Epidermal melanocyte (primary cell): Measurements from ENCODE around the gene DDX24.
A peak's percentile ranks its signal among the peaks of the same experiment; 100 is the strongest.

Experiments
- DNase-seq: peaks from one replicate; pipeline ENCODE4 v3.0.0; 2011; ENCODE audit warnings: low spot score; ENCODE audit not compliant: insufficient read length

The DDX24 gene

DNA sequence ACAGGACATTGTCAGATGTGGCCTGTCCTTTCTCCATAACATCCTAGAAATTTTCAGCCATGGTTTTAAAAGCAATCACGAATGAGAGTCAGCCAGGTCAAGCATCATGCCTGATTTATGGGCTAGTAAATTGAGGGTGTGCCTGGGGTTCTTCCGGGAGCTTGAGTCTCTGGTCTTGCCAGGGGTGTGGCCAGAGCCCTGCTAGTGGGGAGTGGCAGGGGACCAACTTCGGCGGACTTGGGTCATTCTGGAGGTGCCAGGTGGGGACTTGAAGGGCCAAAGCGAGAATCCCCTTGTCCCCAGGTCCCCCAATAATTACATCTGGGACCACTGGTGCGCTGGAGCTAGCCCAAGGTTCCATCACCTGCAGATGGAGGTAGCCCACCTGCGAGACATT, 49.1 kb downstream of the DDX24 start:
- no peak for DNase-seq

- DNase-seq, result no peak
Observed at GRCh38 chr14:94031161-94031882, 49.7 kb downstream of the DDX24 start.

DNA sequence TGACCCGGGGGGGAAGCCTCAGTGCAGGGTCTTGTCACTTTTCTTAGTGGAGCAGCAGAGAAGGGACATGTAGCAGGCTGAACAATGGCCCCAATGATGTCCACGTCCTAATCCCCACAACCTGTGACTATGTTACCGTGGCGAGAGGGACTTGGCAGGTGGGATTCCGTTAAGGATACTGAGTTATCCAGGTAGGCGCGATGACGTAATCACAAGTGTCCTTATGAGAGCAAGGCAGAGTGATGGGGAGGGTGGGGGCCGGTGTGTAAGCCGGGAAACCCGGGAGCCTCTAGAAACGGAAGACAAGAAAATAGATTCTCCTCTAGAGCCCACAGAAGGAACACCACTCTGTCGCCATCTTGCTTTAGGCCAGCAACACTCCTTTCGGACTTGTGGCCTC, 50.4 kb downstream of the DDX24 start:
- no peak for DNase-seq

DNA sequence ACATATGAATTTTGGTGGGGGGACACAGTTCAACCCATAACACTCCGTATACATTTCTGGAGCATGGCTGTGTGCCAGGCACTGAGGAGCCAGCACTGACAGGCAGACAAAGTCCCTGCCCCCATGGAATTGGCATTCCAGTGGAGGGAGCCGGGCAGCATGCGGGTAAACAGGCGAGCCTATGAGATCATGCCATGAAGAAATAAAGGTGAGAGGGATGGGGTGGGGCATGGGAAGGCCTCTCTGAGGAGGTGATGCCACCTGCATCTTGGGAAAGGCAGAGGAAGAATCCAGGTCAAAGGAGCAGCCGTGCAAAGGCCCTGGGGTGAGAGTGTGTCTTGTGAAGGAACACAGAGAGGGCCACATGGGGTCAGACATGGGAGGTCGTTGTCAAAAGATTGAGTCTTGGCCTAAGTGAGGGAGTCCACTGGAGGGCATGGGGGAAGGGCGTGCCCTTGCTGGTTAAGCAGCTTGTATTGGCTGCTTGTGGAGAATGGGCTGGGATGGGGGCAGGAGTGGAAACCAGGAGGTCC, 51.3 kb downstream of the DDX24 start:
- no peak for DNase-seq

DNA sequence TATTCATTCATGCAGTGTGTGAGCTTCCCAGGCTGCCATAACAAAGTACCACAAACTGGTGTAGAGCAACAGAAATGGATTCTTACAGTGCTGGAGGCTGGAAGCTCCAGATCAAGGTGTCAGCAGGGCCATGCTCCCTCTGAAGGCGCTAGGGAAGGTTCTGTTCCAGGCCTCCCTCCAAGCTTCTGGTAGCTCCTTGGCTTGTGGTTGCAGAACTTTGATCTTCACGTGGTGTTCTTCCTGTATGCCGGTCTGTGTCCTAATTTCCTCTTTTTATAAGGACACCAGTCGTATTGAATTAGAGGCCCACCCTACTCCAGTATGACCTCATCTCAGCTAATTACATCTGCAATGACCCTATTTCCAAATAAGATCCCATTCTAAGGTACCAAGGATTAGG, 51.7 kb downstream of the DDX24 start:
- no peak for DNase-seq

GRCh38 chr14:94028450-94028826, 52.6 kb downstream of the DDX24 start:
- DNase-seq, result no peak

DNA sequence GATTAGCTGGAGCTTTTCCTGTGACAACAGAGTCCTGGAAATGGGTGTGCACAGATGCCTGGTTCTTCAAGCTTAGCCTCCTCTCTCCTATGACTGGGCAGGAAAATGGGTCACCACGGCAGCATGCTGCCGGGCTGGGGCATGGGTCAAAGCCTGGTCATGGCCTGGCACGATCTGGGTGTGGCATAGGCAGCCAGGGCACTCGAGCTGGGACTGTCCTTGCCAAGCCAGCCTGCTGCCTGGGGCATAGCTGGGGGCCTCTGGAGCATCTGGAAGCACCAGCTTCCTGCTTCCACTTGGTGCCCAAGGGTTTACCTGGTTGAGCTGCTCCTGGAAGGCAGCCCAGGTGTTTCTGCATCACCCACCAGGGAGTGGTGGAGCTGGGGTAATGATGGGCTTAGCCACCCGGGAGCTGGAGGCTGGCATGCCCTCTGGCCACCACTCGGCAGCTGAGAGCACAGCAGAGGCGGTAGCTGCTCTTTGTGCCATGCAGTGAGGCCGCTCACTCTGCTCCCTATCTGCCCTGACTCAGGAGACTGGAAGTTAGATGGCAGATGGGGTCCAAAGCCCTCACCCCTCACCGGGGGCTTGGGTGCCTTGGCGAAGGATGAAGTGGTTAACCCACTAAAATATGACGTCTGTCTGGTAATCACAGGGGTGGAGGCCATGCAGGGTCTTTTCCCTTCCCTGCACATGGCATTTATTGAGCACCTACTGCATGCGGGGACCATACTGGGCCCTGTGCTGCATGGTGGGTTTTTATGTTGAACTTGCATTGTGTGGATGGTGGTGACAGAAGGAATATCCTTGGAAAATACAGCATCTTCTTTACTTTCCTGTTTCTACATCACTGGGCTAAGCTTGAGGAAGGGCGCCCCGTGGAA, 53.2 kb downstream of the DDX24 start:
- no peak for DNase-seq

GRCh38 chr14:94026889-94027469, 54.0 kb downstream of the DDX24 start:
- no peak for DNase-seq

DNA sequence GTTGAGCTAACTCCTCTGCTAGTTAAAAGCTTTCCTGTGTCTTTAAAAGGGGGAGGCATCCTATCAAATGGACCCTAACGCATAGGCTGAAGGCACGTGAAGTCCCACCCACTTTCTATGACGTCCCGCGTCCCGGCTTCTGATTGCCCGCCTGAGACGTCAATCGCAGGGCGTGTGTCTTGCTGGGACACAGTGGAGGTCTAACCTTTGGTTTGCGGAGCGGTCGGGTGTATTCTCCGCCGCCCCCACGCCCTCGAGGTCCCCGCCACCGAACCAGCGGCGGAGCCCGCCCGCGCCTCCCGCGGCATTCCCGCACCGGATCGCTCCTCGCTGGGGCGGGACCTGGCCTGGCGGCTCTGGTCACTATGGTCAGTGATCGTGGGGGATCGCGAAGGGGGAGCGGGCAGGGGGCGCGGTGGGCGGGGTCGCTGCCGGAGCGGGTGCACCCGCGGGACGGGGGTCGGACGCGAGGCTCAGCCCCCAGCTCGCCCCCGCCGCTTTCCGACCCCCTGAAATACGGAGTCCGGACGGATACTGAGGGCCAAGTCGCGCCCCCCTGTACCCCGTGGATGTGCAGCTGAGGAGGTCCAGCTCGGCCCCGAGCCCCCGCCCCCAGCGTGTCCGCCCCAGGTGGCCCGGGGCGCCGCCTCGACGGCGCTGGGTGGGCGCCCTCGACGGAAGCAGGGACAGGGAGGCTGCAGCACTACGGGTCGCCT, 54.7 kb downstream of the DDX24 start, which contains the start of gene OTUB2:
TSS of gene OTUB2 (plus strand) at position 168 of the 716 bp plus-strand sequence. CDS start at position 366, 198 bp downstream.
- DNase-seq, result peak; percentile 100

DNA sequence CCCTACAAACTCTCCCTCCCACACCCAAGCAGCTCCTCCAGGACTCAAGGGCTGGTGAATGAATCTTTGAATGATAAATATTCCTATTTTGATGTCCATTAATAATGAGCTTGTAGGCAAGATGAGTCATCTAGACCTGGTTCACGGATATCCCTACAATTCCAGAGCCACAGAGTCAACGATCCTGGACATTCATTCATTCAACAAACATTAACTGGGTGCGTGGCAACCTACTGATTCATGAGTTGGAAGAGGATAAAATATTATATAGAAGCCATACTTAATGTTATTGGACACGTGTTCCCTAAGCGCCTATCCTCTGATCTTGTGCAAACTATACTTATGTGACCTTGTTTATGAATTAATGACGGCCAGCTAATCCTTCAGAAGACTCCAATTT, 55.3 kb downstream of the DDX24 start:
- no peak for DNase-seq

DNA sequence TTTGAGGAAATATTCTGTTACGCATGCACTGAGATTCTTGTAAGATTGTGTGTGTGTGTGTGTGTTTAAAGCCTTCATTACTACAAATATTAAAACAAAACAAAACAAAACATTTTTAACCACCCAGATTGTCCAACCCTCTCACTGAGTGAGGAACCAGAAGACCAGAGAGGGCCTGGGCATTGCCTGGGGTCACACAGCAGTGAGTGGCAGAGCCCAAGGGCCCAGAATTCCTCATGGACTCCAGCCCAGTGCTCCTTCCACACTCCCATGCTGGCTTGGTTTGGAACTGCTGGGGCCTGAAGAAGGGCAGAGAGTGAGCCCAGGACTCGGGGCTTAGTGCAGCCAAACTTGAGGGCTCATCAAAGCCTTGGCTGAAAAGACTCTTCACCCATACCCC, 56.5 kb downstream of the DDX24 start:
- DNase-seq, result no peak

GRCh38 chr14:94022532-94023411, 58.2 kb downstream of the DDX24 start:
- no peak for DNase-seq

DNA sequence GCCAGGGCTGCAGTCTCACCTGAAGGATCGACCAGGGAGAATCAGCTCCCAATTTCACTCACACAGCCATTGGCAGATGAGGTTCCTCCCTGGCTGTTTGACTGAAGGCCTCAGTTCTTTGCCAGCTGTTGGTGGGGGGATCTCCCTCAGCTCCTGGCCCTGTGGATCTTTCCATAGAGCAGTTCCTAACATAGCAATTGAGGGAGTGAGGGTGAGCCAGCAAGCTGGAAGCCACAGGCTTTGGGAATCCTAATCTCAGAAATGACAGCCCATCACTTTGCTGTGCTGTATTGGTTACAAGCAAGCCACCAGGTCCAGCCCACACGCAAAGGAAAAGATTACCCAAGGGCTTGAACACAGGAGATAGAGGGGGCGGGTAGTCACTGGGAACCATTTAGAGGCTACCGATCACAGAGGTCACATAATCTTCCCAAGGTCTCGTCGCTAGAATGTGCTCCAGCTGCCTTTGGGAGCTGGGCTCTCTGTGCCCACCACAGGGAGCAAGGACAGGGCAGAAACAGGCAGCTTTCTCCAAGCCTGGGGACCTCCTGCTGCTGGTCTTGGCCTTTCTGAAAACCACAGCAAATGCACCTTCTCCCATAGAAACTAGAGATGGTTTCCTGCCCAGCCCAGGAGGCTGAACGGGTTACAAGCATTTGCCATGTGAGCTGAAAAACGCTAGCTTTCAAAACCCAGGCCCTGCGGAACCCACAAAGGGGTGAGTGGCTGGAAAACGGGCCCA, 59.4 kb downstream of the DDX24 start:
- DNase-seq, result no peak

- DNase-seq, result no peak
Observed at GRCh38 chr14:94021001-94021400, 60.0 kb downstream of the DDX24 start.

- no peak for DNase-seq
Observed at GRCh38 chr14:94020267-94020666, 60.7 kb downstream of the DDX24 start.

DNA sequence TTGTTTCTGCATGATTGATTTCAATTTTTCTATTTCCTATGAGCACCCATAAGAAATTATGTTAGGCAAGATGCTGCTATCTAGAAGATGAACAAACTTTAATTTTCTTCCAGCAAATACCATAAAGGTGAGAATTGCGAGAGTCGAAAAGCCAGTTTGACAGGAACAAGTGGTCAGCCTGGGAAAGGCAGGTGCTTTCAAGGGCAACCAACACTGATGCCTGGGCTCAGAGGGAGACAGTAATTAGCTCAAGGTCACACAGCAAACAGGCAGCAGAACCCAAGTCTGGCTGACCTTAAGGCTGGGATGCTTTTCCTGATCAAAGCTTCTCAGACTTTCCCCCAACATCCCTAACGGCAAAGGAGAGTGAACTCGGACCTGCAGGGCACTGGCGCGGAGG, 61.7 kb downstream of the DDX24 start:
- no peak for DNase-seq

DNA sequence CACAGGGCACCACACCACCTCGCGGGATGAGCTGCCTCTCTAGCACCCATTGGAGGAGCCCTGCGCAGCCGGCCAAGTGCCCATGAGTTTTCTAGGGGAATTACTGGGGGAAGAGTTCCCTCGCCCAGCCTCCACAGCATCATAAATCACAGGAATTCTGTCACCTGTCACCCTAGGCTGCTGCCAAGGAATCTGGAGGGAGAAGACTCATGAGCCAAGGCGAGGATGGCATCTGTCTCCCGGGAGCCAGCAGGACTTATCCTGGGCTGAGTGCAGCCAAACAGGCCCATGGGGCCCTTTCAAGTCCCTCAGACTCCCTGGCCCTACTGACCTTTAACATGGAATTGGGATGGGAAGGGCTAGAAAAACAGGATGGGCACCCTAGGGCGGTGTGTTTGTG, 62.7 kb downstream of the DDX24 start:
- DNase-seq, result no peak

DNA sequence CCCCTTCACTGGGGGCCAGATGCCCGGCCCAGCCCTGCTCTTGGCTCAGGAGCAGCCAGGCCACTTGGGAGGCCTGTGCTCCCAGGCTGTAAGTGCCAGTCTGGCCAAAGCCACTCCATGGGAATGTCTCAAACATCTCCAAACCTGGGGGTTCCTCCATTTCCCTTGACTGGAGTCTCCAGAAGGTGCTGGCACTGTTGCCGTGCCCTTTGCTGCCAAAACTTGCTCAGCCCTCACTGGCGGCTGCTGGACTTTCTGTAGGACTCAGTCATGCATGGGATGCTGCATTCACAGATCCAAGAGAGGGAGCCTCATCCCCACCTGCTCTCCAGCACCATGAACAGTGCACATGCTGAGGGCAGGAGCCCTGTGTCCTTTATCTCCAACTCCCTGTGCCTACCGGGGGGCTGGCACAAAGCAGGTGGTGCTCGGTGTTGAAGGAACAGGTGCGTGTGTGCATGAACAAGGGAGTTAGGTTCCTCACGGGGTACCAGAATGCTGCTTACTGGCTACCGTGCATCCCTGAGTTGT, 64.5 kb downstream of the DDX24 start:
- no peak for DNase-seq

- DNase-seq, result no peak
Observed at GRCh38 chr14:94015223-94015622, 65.8 kb downstream of the DDX24 start.
